ENCODE results near the gene ITGB6. TPM values are rescaled to one million over a fixed set of nuclear protein-coding genes. Genes with fewer than 3 reads are reported as not detected.

The ITGB6 gene
- total and polyA plus RNA-seq, 2 of the 8 experiments (the other 6 are each of a cell fraction or from before 2014, with no cell fraction given): not detected

DNA sequence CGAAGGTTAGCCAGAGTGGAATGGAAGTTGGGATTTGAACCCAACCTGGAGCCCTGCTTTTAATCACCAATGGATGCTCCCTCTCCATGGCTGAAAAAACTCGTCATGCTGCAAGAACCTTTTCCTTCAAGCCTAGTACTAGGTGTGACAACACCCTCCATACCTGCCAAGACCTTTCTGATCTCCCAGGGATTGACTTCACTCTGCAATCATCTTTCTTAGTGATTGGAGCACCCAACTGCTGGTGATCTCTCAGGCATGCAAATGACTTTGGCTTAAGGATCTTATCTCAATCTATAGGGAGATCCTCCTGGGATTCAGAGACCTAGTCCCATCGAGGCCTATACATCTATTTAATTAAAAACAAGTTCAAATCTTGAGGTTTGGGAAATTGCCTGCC lies 23.5 kb upstream of the ITGB6 start:
- H3K23me2 ChIP-seq (ENCODE audit: low read depth, low read length): no peaks in the 10 kb centered on the region
- H3K9ac ChIP-seq (replicated peaks in 1 of 4; ENCODE audit: extremely low read depth in 1 of 4, low read depth in 3 of 4, low read length in 3 of 4): no peak overlapping the region
- H2BK15ac ChIP-seq (ENCODE audit: low read length): no peak overlapping the region
- no peak overlapping the region for H2BK120ac ChIP-seq (replicated peaks; ENCODE audit: low read depth, low read length)
- no peak overlapping the region for H2BK5ac ChIP-seq (ENCODE audit: low read depth, low read length)
- ChIA-PET POLR2A (ENCODE audit: partially characterized antibody) (no interaction called here), CTCF (ENCODE audit: partially characterized antibody) (interaction anchor here (1.7 to 5.3 kb wide), 2 partner anchors 14 to 114 kb away, joined by 6 to 23 read pairs; no protein-coding TSS in a partner anchor)
- H3K9me3 ChIP-seq (ENCODE audit: insufficient read depth in 2 of 2, low read depth in 1 of 2, low read length in 1 of 2): no peaks in the 10 kb centered on the region
- no peak overlapping the region for H3K4me2 ChIP-seq (ENCODE audit: insufficient read depth in 1 of 2, low read depth in 2 of 2, low read length in 2 of 2)
- no peaks in the 10 kb centered on the region for H3K36me3 ChIP-seq (ENCODE audit: control insufficient read depth in 2 of 4, insufficient read depth in 4 of 4, low read length in 3 of 4)
- no peaks in the 10 kb centered on the region for H4K20me1 ChIP-seq (replicated peaks in 1 of 2; ENCODE audit: control insufficient read depth in 1 of 2, insufficient read depth in 2 of 2, low read length in 2 of 2)
- no peak overlapping the region for H4K91ac ChIP-seq (replicated peaks; ENCODE audit: insufficient read length, low read length)
- no peaks in the 10 kb centered on the region for H3K79me2 ChIP-seq (ENCODE audit: control insufficient read depth in 1 of 2, insufficient read depth in 2 of 2, low read length in 2 of 2)
- H2BK20ac ChIP-seq (ENCODE audit: low read length): no peak overlapping the region
- 87% methylated on average over 3 of the region's 3 CpGs; no CpG with 5 or more reads in 1 of the 2 experiments for WGBS, 2 experiments (ENCODE audit: extremely low coverage in 1 of 2, insufficient coverage in 1 of 2, insufficient read length in 1 of 2, insufficient replicate concordance in 2 of 2, low coverage in 1 of 2, low lambda C conversion rate in 2 of 2, missing lambda C conversion rate in 1 of 2)
- no peak overlapping the region for H2AFZ ChIP-seq (ENCODE audit: low read length)
- H3K79me1 ChIP-seq (ENCODE audit: low read depth, low read length): no peaks in the 10 kb centered on the region
- H3K27me3 ChIP-seq (replicated peaks in 1 of 4; ENCODE audit: control insufficient read depth in 3 of 4, extremely low read depth in 1 of 4, insufficient read depth in 3 of 4, low read length in 3 of 4): no peaks in the 10 kb centered on the region
- no peak overlapping the region for H3K4ac ChIP-seq (replicated peaks; ENCODE audit: insufficient read length, low read depth, low read length)
- H3K14ac ChIP-seq (ENCODE audit: insufficient read length): no peak overlapping the region
- H4K5ac ChIP-seq (ENCODE audit: insufficient read length, low read depth, low read length): no peak overlapping the region
- DNase-seq (ENCODE audit: low read depth in 1 of 2, low spot score in 2 of 2) (no peak), FAIRE-seq (no peak)
- H4K8ac ChIP-seq (ENCODE audit: extremely low read depth, insufficient read depth, low read length): no peak overlapping the region
- no peak overlapping the region for H3K18ac ChIP-seq (ENCODE audit: extremely low read depth, low read length)
- no peak overlapping the region for H2AK5ac ChIP-seq (ENCODE audit: low read depth, low read length)
- peaks cover 0 to 5% (median 5%) of the 10 kb centered on the region in 4 experiments; a peak in 3 of 7 replicates for H3K4me1 ChIP-seq (replicated peaks in 1 of 4; ENCODE audit: control insufficient read depth in 3 of 4, insufficient read depth in 4 of 4, low read length in 3 of 4)
- H2BK12ac ChIP-seq (ENCODE audit: low read depth, low read length): no peak overlapping the region
- no peak overlapping the region for H3K4me3 ChIP-seq (ENCODE audit: extremely low read depth in 1 of 4, insufficient read depth in 2 of 4, low read depth in 3 of 4, low read length in 4 of 4)
- no peak overlapping the region for H3K23ac ChIP-seq (ENCODE audit: insufficient read length)
- H3K27ac ChIP-seq (ENCODE audit: low read depth, low read length): no peak overlapping the region
- no peak overlapping the region for H3K56ac ChIP-seq (replicated peaks; ENCODE audit: insufficient read length, low read depth, low read length)
- TF ChIP-seq EGR1 (IDR thresholded peaks at IDR 0.05; ENCODE audit: borderline replicate concordance, low read depth, low read length): no peak
- TF ChIP-seq SP4 (IDR thresholded peaks at IDR 0.05; ENCODE audit: low read length): no peak
- no peak for TF ChIP-seq TBP (IDR thresholded peaks at IDR 0.05; ENCODE audit: low read depth, low read length)
- TF ChIP-seq GTF2F1 (IDR thresholded peaks at IDR 0.05; ENCODE audit: borderline replicate concordance, low read depth, low read length): no peak
- no peak for TF ChIP-seq JUND (IDR thresholded peaks at IDR 0.05; ENCODE audit: low read length)
- no peak for TF ChIP-seq TAF7 (optimal IDR thresholded peaks at IDR 0.05; ENCODE audit: borderline replicate concordance, low read depth, low read length)
- TF ChIP-seq ASH2L (IDR thresholded peaks at IDR 0.05; ENCODE audit: low read length): no peak
- no peak for TF ChIP-seq SUZ12 (IDR thresholded peaks at IDR 0.05; ENCODE audit: low read length)
- TF ChIP-seq CBX8 (IDR thresholded peaks at IDR 0.05; ENCODE audit: borderline replicate concordance, low read depth, low read length): no peak
- TF ChIP-seq, protein P1, sequence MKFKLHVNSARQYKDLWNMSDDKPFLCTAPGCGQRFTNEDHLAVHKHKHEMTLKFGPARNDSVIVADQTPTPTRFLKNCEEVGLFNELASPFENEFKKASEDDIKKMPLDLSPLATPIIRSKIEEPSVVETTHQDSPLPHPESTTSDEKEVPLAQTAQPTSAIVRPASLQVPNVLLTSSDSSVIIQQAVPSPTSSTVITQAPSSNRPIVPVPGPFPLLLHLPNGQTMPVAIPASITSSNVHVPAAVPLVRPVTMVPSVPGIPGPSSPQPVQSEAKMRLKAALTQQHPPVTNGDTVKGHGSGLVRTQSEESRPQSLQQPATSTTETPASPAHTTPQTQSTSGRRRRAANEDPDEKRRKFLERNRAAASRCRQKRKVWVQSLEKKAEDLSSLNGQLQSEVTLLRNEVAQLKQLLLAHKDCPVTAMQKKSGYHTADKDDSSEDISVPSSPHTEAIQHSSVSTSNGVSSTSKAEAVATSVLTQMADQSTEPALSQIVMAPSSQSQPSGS (IDR thresholded peaks at IDR 0.05; ENCODE audit: low read length): no peak
- TF ChIP-seq BCL11A (IDR thresholded peaks at IDR 0.05; ENCODE audit: low read depth in 2 of 2, low read length in 2 of 2): no peak
- no peak for TF ChIP-seq TAF1 (IDR thresholded peaks at IDR 0.05; ENCODE audit: low read depth, low read length)
- TF ChIP-seq BACH1 (IDR thresholded peaks at IDR 0.05; ENCODE audit: low read length): no peak
- no peak for TF ChIP-seq YY1 (IDR thresholded peaks at IDR 0.05; ENCODE audit: low read depth, low read length)
- no peak for TF ChIP-seq NRF1 (IDR thresholded peaks at IDR 0.05; ENCODE audit: low read depth, low read length)

Measured in H1 (cell line).